Mucosa of stomach (tissue), 1 donor: ENCODE data around the gene CCND1.
A peak's percentile ranks its signal among the peaks of the same experiment; 100 is the strongest.

Experiments used
- H3K27me3 ChIP-seq: one replicate; pipeline ENCODE4 v1.7.0; 2013; ENCODE audit warnings: mild to moderate bottlenecking, low read length; ENCODE audit not compliant: control insufficient read depth, insufficient read depth
- H3K36me3 ChIP-seq: one replicate; pipeline ENCODE4 v1.7.0; 2013; ENCODE audit warnings: low read length; ENCODE audit not compliant: control insufficient read depth, insufficient read depth
- H3K4me1 ChIP-seq: one replicate; pipeline ENCODE4 v1.7.0; 2013; ENCODE audit warnings: mild to moderate bottlenecking, low read length; ENCODE audit not compliant: control insufficient read depth, insufficient read depth
- H3K4me3 ChIP-seq: one replicate; pipeline ENCODE4 v1.7.0; 2013; ENCODE audit warnings: low read length
- H3K9ac ChIP-seq: one replicate; pipeline ENCODE4 v1.7.0; 2013; ENCODE audit warnings: mild to moderate bottlenecking, low read length, moderate library complexity
- H3K9me3 ChIP-seq: one replicate; pipeline ENCODE4 v1.7.0; 2013; ENCODE audit warnings: mild to moderate bottlenecking, low read length, moderate library complexity; ENCODE audit not compliant: control insufficient read depth
- donor health status: Pancreatic carcinoma.

The CCND1 gene

GRCh38 chr11:69669486-69669885, 28.5 kb downstream of the CCND1 start:
- Histone ChIP-seq H3K9ac (no peak overlapping the region), H3K36me3 (peaks cover 13% of the 10 kb centered on the region), H3K27me3 (no peaks in the 10 kb centered on the region), H3K4me1 (peaks cover 34% of the 10 kb centered on the region), H3K4me3 (no peak overlapping the region), H3K9me3 (no peaks in the 10 kb centered on the region)

GRCh38 chr11:69670158-69670845, 29.3 kb downstream of the CCND1 start:
- Histone ChIP-seq H3K27me3 (no peaks in the 10 kb centered on the region), H3K9me3 (no peaks in the 10 kb centered on the region), H3K4me1 (peaks cover 35% of the 10 kb centered on the region), H3K9ac (no peak overlapping the region), H3K36me3 (peaks cover 6% of the 10 kb centered on the region), H3K4me3 (no peak overlapping the region)

GRCh38 chr11:69671734-69672465, 30.9 kb downstream of the CCND1 start:
- Histone ChIP-seq H3K27me3 (no peaks in the 10 kb centered on the region), H3K36me3 (peaks cover 6% of the 10 kb centered on the region), H3K4me3 (no peak overlapping the region), H3K9me3 (no peaks in the 10 kb centered on the region), H3K4me1 (peaks cover 35% of the 10 kb centered on the region), H3K9ac (no peak overlapping the region)

GRCh38 chr11:69674267-69674885, 33.4 kb downstream of the CCND1 start:
- Histone ChIP-seq H3K4me1 (peaks cover 20% of the 10 kb centered on the region), H3K9me3 (no peaks in the 10 kb centered on the region), H3K4me3 (peak overlapping the region; percentile 92), H3K27me3 (no peaks in the 10 kb centered on the region), H3K36me3 (peaks cover 6% of the 10 kb centered on the region), H3K9ac (peak overlapping the region; percentile 95)

GRCh38 chr11:69674886-69675714, 34.1 kb downstream of the CCND1 start, which contains the start of gene LTO1:
LTO1 (minus strand) TSS chr11:69675353; CDS start chr11:69675239, 114 bp downstream.
- Histone ChIP-seq H3K27me3 (no peaks in the 10 kb centered on the region), H3K4me3 (peak within 1 kb of the TSS; percentile 92), H3K9ac (peak within 1 kb of the TSS; percentile 95), H3K36me3 (peaks cover 6% of the 10 kb centered on the region), H3K9me3 (no peaks in the 10 kb centered on the region), H3K4me1 (peaks cover 18% of the 10 kb centered on the region)

- Histone ChIP-seq H3K27me3 (no peaks in the 10 kb centered on the region), H3K9ac (no peak overlapping the region), H3K36me3 (no peaks in the 10 kb centered on the region), H3K4me1 (peaks cover 12% of the 10 kb centered on the region), H3K9me3 (no peaks in the 10 kb centered on the region), H3K4me3 (no peak overlapping the region)
Measured at GRCh38 chr11:69677749-69678148, 36.8 kb downstream of the CCND1 start.

DNA sequence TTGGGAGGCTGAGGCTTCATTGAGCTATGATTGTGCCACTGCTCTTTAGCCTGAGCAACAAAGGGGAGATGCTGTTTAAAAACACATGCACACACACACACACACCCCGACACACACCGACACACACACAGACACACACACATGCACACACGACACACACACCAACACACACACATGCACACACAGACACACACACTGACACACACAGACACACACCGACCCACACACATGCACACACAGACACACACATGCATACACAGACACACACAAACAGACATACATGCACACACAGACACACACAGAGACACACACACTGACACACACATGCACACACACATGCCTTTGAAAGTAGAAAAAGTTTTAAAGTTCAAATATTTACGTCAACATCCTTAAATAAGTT, 39.7 kb downstream of the CCND1 start:
- Histone ChIP-seq H3K4me1 (peaks cover 3% of the 10 kb centered on the region), H3K9ac (no peak overlapping the region), H3K9me3 (no peaks in the 10 kb centered on the region), H3K27me3 (peaks cover 2% of the 10 kb centered on the region), H3K36me3 (no peaks in the 10 kb centered on the region), H3K4me3 (no peak overlapping the region)

DNA sequence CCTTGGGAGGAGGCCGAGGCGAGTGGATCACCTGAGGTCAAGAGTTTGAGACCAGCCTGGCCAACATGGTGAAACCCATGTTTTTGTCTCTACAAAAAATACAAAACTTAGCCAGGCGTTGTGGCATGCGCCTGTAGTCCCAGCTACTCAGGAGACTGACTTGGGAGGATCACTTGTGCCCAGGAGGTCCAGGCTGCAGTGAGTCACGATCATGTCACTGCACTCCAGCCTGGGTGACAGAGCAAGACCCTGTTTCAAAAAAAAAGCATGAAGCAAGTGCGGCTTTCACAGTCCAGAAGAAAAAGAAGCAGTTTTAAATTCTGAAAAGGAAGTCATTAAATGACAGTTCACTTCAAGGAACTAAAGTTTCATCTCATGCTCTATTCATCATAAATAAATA, 41.3 kb downstream of the CCND1 start:
- no peak overlapping the region for H3K4me3 ChIP-seq
- H3K9me3 ChIP-seq, result no peaks in the 10 kb centered on the region
- no peak overlapping the region for H3K9ac ChIP-seq
- peaks cover 6% of the 10 kb centered on the region for H3K4me1 ChIP-seq
- no peaks in the 10 kb centered on the region for H3K36me3 ChIP-seq
- H3K27me3 ChIP-seq, result peaks cover 11% of the 10 kb centered on the region

- H3K9ac ChIP-seq, result no peak overlapping the region
- H3K36me3 ChIP-seq, result no peaks in the 10 kb centered on the region
- H3K27me3 ChIP-seq, result peaks cover 11% of the 10 kb centered on the region
- H3K9me3 ChIP-seq, result no peaks in the 10 kb centered on the region
- no peak overlapping the region for H3K4me3 ChIP-seq
- H3K4me1 ChIP-seq, result peaks cover 6% of the 10 kb centered on the region
Measured at GRCh38 chr11:69682681-69683326, 41.8 kb downstream of the CCND1 start.

GRCh38 chr11:69683764-69684333, 42.9 kb downstream of the CCND1 start:
- peaks cover 7% of the 10 kb centered on the region for H3K4me1 ChIP-seq
- peaks cover 11% of the 10 kb centered on the region for H3K27me3 ChIP-seq
- H3K9me3 ChIP-seq, result no peaks in the 10 kb centered on the region
- no peaks in the 10 kb centered on the region for H3K36me3 ChIP-seq
- H3K4me3 ChIP-seq, result no peak overlapping the region
- H3K9ac ChIP-seq, result no peak overlapping the region

- H3K9ac ChIP-seq, result no peak overlapping the region
- peaks cover 11% of the 10 kb centered on the region for H3K4me1 ChIP-seq
- peaks cover 11% of the 10 kb centered on the region for H3K27me3 ChIP-seq
- no peak overlapping the region for H3K4me3 ChIP-seq
- no peaks in the 10 kb centered on the region for H3K36me3 ChIP-seq
- H3K9me3 ChIP-seq, result no peaks in the 10 kb centered on the region
Measured at GRCh38 chr11:69684651-69685050, 43.7 kb downstream of the CCND1 start.
